Stimulated activated CD4-positive, alpha-beta T cell treated with anti-CD3 and anti-CD28 coated beads, TNF-alpha, amount 100 ng/mL, for 24 hours (primary cell): ENCODE data around the gene RAP1GAP2.
A peak's percentile ranks its signal among the peaks of the same experiment; 100 is the strongest.

Experiments
- DNase-seq, 3 experiments: peaks; one replicate each; pipeline ENCODE4 v3.0.0-alpha.2; 2020; ENCODE audit warnings: low read depth in 3 of 3

Gene RAP1GAP2

GRCh38 chr17:2786176-2786881, 9.9 kb upstream of the RAP1GAP2 start:
- DNase-seq, result peak; percentile 87 to 93 (median 87)

- DNase-seq, result no peak
These were observed 6.5 kb upstream of the RAP1GAP2 start for GRCh38 chr17:2789700-2790099.

GRCh38 chr17:2792366-2793169, 3.7 kb upstream of the RAP1GAP2 start:
- DNase-seq, result peak in 1 of 3 experiments; percentile 66

- DNase-seq, result no peak
These were observed 2.0 kb upstream of the RAP1GAP2 start for GRCh38 chr17:2794111-2794803.

- no peak for DNase-seq
These were observed 636 bp upstream of the RAP1GAP2 start for GRCh38 chr17:2795441-2796163.

- no peak for DNase-seq
These were observed 988 bp downstream of the RAP1GAP2 start for GRCh38 chr17:2797226-2797625.

- no peak for DNase-seq
These were observed 1.4 kb downstream of the RAP1GAP2 start for GRCh38 chr17:2797637-2798036.

- DNase-seq, result no peak
These were observed 1.9 kb downstream of the RAP1GAP2 start for GRCh38 chr17:2798188-2798587.

- no peak for DNase-seq
These were observed 2.4 kb downstream of the RAP1GAP2 start for GRCh38 chr17:2798678-2799077.

GRCh38 chr17:2799653-2800052, 3.4 kb downstream of the RAP1GAP2 start:
- no peak for DNase-seq

GRCh38 chr17:2800367-2800766, 4.1 kb downstream of the RAP1GAP2 start:
- no peak for DNase-seq

- DNase-seq, result no peak
These were observed 5.6 kb downstream of the RAP1GAP2 start for GRCh38 chr17:2801841-2802240.

- DNase-seq, result no peak
These were observed 6.3 kb downstream of the RAP1GAP2 start for GRCh38 chr17:2802574-2802973.

GRCh38 chr17:2803386-2803785, 7.1 kb downstream of the RAP1GAP2 start:
- DNase-seq, result no peak

GRCh38 chr17:2803971-2804370, 7.7 kb downstream of the RAP1GAP2 start:
- no peak for DNase-seq

GRCh38 chr17:2804912-2805311, 8.7 kb downstream of the RAP1GAP2 start:
- DNase-seq, result no peak

GRCh38 chr17:2805961-2806360, 9.7 kb downstream of the RAP1GAP2 start:
- DNase-seq, result no peak

- no peak for DNase-seq
These were observed 12.4 kb downstream of the RAP1GAP2 start for GRCh38 chr17:2808367-2809335.

- DNase-seq, result no peak
These were observed 13.1 kb downstream of the RAP1GAP2 start for GRCh38 chr17:2809337-2809736.

- peak in 1 of 3 experiments; percentile 11 for DNase-seq
These were observed 17.8 kb downstream of the RAP1GAP2 start for GRCh38 chr17:2814049-2814448.
